Measurements from ENCODE around the gene TATDN2. TPM values are rescaled to one million over a fixed set of nuclear protein-coding genes. Genes with fewer than 3 reads are reported as not detected.

TATDN2 gene
- total RNA-seq, 2 donors from 2014 or later = 29.5 to 38.7 TPM

- no peak for TF ChIP-seq CTCF (IDR thresholded peaks at IDR 0.05)
- H3K27me3 ChIP-seq (replicated peaks; ENCODE audit: insufficient read depth) = no peaks in the 10 kb centered on the region
- H3K36me3 ChIP-seq = peaks cover 25% of the 10 kb centered on the region
- no peaks in the 10 kb centered on the region for H3K9me3 ChIP-seq
- H3K4me3 ChIP-seq = no peak overlapping the region
- no peaks in the 10 kb centered on the region for H3K4me1 ChIP-seq (ENCODE audit: control insufficient read depth in 1 of 2, low read depth in 2 of 2)
- H3K27ac ChIP-seq = no peak overlapping the region
- DNase-seq (ENCODE audit: low spot score) (no peak), ATAC-seq (ENCODE audit: insufficient number of reproducible peaks, low FRiP score, low read depth) (no peak)
Measured at GRCh38 chr3:10238345-10239183, 9.7 kb upstream of the TATDN2 start.

GRCh38 chr3:10240799-10241198, 7.5 kb upstream of the TATDN2 start:
- DNase-seq (ENCODE audit: low spot score) (no peak), ATAC-seq (ENCODE audit: insufficient number of reproducible peaks, low FRiP score, low read depth) (no peak)
- Histone ChIP-seq H3K4me3 (no peak overlapping the region), H3K27me3 (replicated peaks; ENCODE audit: insufficient read depth) (no peaks in the 10 kb centered on the region), H3K27ac (no peak overlapping the region), H3K9me3 (no peaks in the 10 kb centered on the region), H3K4me1 (ENCODE audit: control insufficient read depth in 1 of 2, low read depth in 2 of 2) (no peaks in the 10 kb centered on the region), H3K36me3 (peaks cover 13% of the 10 kb centered on the region)
- no peak for TF ChIP-seq CTCF (IDR thresholded peaks at IDR 0.05)

- no peaks in the 10 kb centered on the region for H3K9me3 ChIP-seq
- H3K36me3 ChIP-seq = peaks cover 13% of the 10 kb centered on the region
- H3K27me3 ChIP-seq (replicated peaks; ENCODE audit: insufficient read depth) = no peaks in the 10 kb centered on the region
- no peak for DNase-seq (ENCODE audit: low spot score)
- H3K27ac ChIP-seq = no peak overlapping the region
- H3K4me3 ChIP-seq = no peak overlapping the region
- no peak for TF ChIP-seq CTCF (IDR thresholded peaks at IDR 0.05)
- no peaks in the 10 kb centered on the region for H3K4me1 ChIP-seq (ENCODE audit: control insufficient read depth in 1 of 2, low read depth in 2 of 2)
- ATAC-seq (ENCODE audit: insufficient number of reproducible peaks, low FRiP score, low read depth) = no peak
Measured at GRCh38 chr3:10242182-10243065, 5.8 kb upstream of the TATDN2 start.

- no peak overlapping the region for H3K4me3 ChIP-seq
- peaks cover 10% of the 10 kb centered on the region for H3K36me3 ChIP-seq
- DNase-seq (ENCODE audit: low spot score) = no peak
- no peak for TF ChIP-seq CTCF (IDR thresholded peaks at IDR 0.05)
- no peaks in the 10 kb centered on the region for H3K4me1 ChIP-seq (ENCODE audit: control insufficient read depth in 1 of 2, low read depth in 2 of 2)
- no peaks in the 10 kb centered on the region for H3K27me3 ChIP-seq (replicated peaks; ENCODE audit: insufficient read depth)
- no peak overlapping the region for H3K27ac ChIP-seq
- H3K9me3 ChIP-seq = no peaks in the 10 kb centered on the region
- no peak for ATAC-seq (ENCODE audit: insufficient number of reproducible peaks, low FRiP score, low read depth)
Measured at GRCh38 chr3:10244009-10244408, 4.2 kb upstream of the TATDN2 start.

- no peak for DNase-seq (ENCODE audit: low spot score)
- Histone ChIP-seq H3K9me3 (no peaks in the 10 kb centered on the region), H3K36me3 (peaks cover 2% of the 10 kb centered on the region), H3K4me3 (no peak overlapping the region), H3K27ac (no peak overlapping the region), H3K27me3 (replicated peaks; ENCODE audit: insufficient read depth) (no peaks in the 10 kb centered on the region), H3K4me1 (ENCODE audit: control insufficient read depth in 1 of 2, low read depth in 2 of 2) (peaks cover 6 to 11% of the 10 kb centered on the region in 2 donors)
- ATAC-seq (ENCODE audit: insufficient number of reproducible peaks, low FRiP score, low read depth) = no peak
- TF ChIP-seq CTCF (IDR thresholded peaks at IDR 0.05) = no peak
Measured at GRCh38 chr3:10245081-10245712, 3.1 kb upstream of the TATDN2 start.

Measured in thoracic aorta (tissue), 2 donors.